ENCODE results near the gene GABRG3.

The GABRG3 gene

GRCh38 chr15:27254801-27255200 lies 283.8 kb downstream of the GABRG3 start:
- no peak for DNase-seq

GRCh38 chr15:27256446-27256845 lies 285.5 kb downstream of the GABRG3 start:
- DNase-seq, result no peak

GRCh38 chr15:27258287-27258686 lies 287.3 kb downstream of the GABRG3 start:
- DNase-seq, result no peak

- DNase-seq, result no peak
Measured at GRCh38 chr15:27260523-27260922, 289.5 kb downstream of the GABRG3 start.

GRCh38 chr15:27268923-27269322 lies 297.9 kb downstream of the GABRG3 start:
- no peak for DNase-seq

GRCh38 chr15:27271258-27271657 lies 300.3 kb downstream of the GABRG3 start:
- DNase-seq, result no peak

- DNase-seq, result no peak
Measured at GRCh38 chr15:27272427-27272826, 301.4 kb downstream of the GABRG3 start.

GRCh38 chr15:27273506-27273905 lies 302.5 kb downstream of the GABRG3 start:
- DNase-seq, result no peak

- DNase-seq, result no peak
Measured at GRCh38 chr15:27278761-27279160, 307.8 kb downstream of the GABRG3 start.

GRCh38 chr15:27292641-27293040 lies 321.7 kb downstream of the GABRG3 start:
- no peak for DNase-seq

GRCh38 chr15:27293607-27294006 lies 322.6 kb downstream of the GABRG3 start:
- no peak for DNase-seq

GRCh38 chr15:27317736-27318135 lies 346.8 kb downstream of the GABRG3 start:
- no peak for DNase-seq

GRCh38 chr15:27323801-27324200 lies 352.8 kb downstream of the GABRG3 start:
- no peak for DNase-seq

- no peak for DNase-seq
Measured at GRCh38 chr15:27324886-27325615, 354.1 kb downstream of the GABRG3 start.

- no peak for DNase-seq
Measured at GRCh38 chr15:27327467-27328025, 356.6 kb downstream of the GABRG3 start.

GRCh38 chr15:27328186-27328585 lies 357.2 kb downstream of the GABRG3 start:
- no peak for DNase-seq

GRCh38 chr15:27328608-27329007 lies 357.6 kb downstream of the GABRG3 start:
- no peak for DNase-seq

GRCh38 chr15:27330326-27330725 lies 359.3 kb downstream of the GABRG3 start:
- DNase-seq, result no peak

GRCh38 chr15:27336676-27337075 lies 365.7 kb downstream of the GABRG3 start:
- DNase-seq, result no peak

GRCh38 chr15:27339138-27339537 lies 368.2 kb downstream of the GABRG3 start:
- no peak for DNase-seq

GRCh38 chr15:27341780-27342343 lies 370.9 kb downstream of the GABRG3 start:
- DNase-seq, result no peak

GRCh38 chr15:27342991-27343390 lies 372.0 kb downstream of the GABRG3 start:
- DNase-seq, result no peak

GRCh38 chr15:27352136-27352535 lies 381.2 kb downstream of the GABRG3 start:
- DNase-seq, result no peak

- DNase-seq, result no peak
Measured at GRCh38 chr15:27353856-27354255, 382.9 kb downstream of the GABRG3 start.
